DND-41 (cell line): ENCODE measurements around the gene EFHD1.

ENCODE experiments used
- ATAC-seq: fragments of 200-7000 bp; cut with Tn5 transposase; 3 replicates; pipeline ENCODE4 v1.9.1; 2021; ENCODE audit warnings: low read depth; ENCODE audit not compliant: insufficient read depth
- DNase-seq: peaks from one replicate; pipeline ENCODE4 v3.0.0-alpha.2; 2020
- H2AFZ ChIP-seq: 2 replicates; pipeline ENCODE4 v1.6.0; 2012; ENCODE audit warnings: low read depth, low read length
- H3K27ac ChIP-seq: 2 replicates; pipeline ENCODE4 v1.5.1; 2012; ENCODE audit warnings: low read length, inconsistent platforms
- H3K27me3 ChIP-seq: fragments of 200-600 bp; sonication (generic); 2 replicates; pipeline ENCODE4 v1.6.0; 2012; ENCODE audit warnings: low read length, mild to moderate bottlenecking, inconsistent platforms; ENCODE audit not compliant: insufficient read depth, poor library complexity
- H3K36me3 ChIP-seq: 2 replicates; pipeline ENCODE4 v1.5.1; 2012; ENCODE audit warnings: low read length, inconsistent platforms; ENCODE audit not compliant: insufficient read depth
- H3K4me1 ChIP-seq: 2 replicates; pipeline ENCODE4 v1.5.1; 2012; ENCODE audit warnings: mild to moderate bottlenecking, low read length; ENCODE audit not compliant: insufficient read depth
- H3K4me2 ChIP-seq: 2 replicates; pipeline ENCODE4 v1.6.0; 2012; ENCODE audit warnings: mild to moderate bottlenecking, moderate library complexity, low read length, inconsistent platforms; ENCODE audit not compliant: insufficient read depth
- H3K4me3 ChIP-seq, 2 experiments: fragments of 200-600 bp in 1 of 2; shearing (Covaris generic) in 1 of 2; 2 replicates each; pipeline ENCODE4 v1.5.1; 2012 to 2016; ENCODE audit warnings: inconsistent platforms in 2 of 2, low read length in 2 of 2, mild to moderate bottlenecking in 2 of 2, low read depth in 1 of 2, moderate library complexity in 1 of 2
- H3K79me2 ChIP-seq: 2 replicates; pipeline ENCODE4 v1.6.0; 2012; ENCODE audit warnings: low read length, inconsistent platforms; ENCODE audit not compliant: insufficient read depth
- H3K9ac ChIP-seq: 2 replicates; pipeline ENCODE4 v1.6.0; 2012; ENCODE audit warnings: low read depth, mild to moderate bottlenecking, inconsistent platforms, low read length, moderate library complexity
- H3K9me3 ChIP-seq: 2 replicates; pipeline ENCODE4 v1.5.1; 2012; ENCODE audit warnings: low read length, moderate library complexity, mild to moderate bottlenecking, inconsistent platforms; ENCODE audit not compliant: insufficient read depth, severe bottlenecking
- H4K20me1 ChIP-seq: 2 replicates; pipeline ENCODE4 v1.6.0; 2012; ENCODE audit warnings: low read length; ENCODE audit not compliant: insufficient read depth
- CTCF ChIP-seq: IDR thresholded peaks from 2 replicates; pipeline ENCODE4 v1.5.1; 2012; ENCODE audit warnings: borderline replicate concordance, low read length, moderate library complexity, mild to moderate bottlenecking; ENCODE audit not compliant: poor library complexity, severe bottlenecking; ENCODE audit errors: extremely low read depth
- EZH2 ChIP-seq: IDR thresholded peaks from 3 replicates; pipeline ENCODE4 v1.6.1; 2012; ENCODE audit warnings: borderline replicate concordance, low read depth, mild to moderate bottlenecking, moderate library complexity, low read length, inconsistent platforms; ENCODE audit not compliant: severe bottlenecking

Gene EFHD1

DNA sequence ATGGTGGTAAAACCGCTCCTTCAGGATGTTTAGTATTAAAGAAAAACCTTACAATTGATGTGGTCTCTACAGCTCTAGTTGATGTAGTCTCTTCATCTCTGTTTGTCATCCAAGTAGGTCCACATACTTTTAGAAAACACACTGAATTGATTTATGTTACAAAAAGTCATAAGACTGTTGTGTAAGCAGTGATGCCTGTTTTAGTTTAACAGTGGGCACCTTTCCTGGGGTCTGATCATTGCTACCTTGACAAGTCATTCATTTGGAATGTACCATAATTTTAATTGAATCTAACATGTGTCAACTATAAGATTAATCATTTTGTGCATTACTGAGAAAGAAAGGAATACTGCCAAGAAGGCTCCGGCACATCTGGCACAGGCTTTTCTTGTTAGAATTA, 98.1 kb downstream of the EFHD1 start:
- H3K9me3 ChIP-seq = no peaks in the 10 kb centered on the region
- peaks cover 57% of the 10 kb centered on the region for H3K36me3 ChIP-seq
- no peak overlapping the region for H2AFZ ChIP-seq
- no peaks in the 10 kb centered on the region for H3K4me1 ChIP-seq
- DNase-seq (no peak), ATAC-seq (no peak)
- H3K27me3 ChIP-seq = no peaks in the 10 kb centered on the region
- H3K79me2 ChIP-seq = peaks cover 64% of the 10 kb centered on the region
- no peak overlapping the region for H3K27ac ChIP-seq
- H4K20me1 ChIP-seq = peaks cover 21% of the 10 kb centered on the region
- no peak overlapping the region for H3K9ac ChIP-seq
- H3K4me2 ChIP-seq = no peak overlapping the region
- H3K4me3 ChIP-seq = no peak overlapping the region
- TF ChIP-seq CTCF = no peak
- TF ChIP-seq EZH2 = no peak
